Measurements from ENCODE around the gene KLK2.
A peak's percentile ranks its signal among the peaks of the same experiment; 100 is the strongest.
"Not testable (repeated sequence)": the region's sequence is repeated elsewhere in the genome, so short reads cannot be mapped to it uniquely, and the experiment has no call there.

The KLK2 gene

GRCh38 chr19:50896089-50896590 lies 22.9 kb downstream of the KLK2 start:
- not testable (repeated sequence) for DNase-seq

- DNase-seq, result no peak
These were observed 23.5 kb downstream of the KLK2 start for GRCh38 chr19:50896591-50897190.

GRCh38 chr19:50897191-50897607 lies 24.0 kb downstream of the KLK2 start:
- DNase-seq, result no peak

- no peak for DNase-seq
These were observed 24.4 kb downstream of the KLK2 start for GRCh38 chr19:50897612-50898011.

GRCh38 chr19:50898018-50898417 lies 24.8 kb downstream of the KLK2 start:
- no peak for DNase-seq

GRCh38 chr19:50899569-50899968 lies 26.3 kb downstream of the KLK2 start:
- no peak for DNase-seq

- no peak for DNase-seq
These were observed 29.4 kb downstream of the KLK2 start for GRCh38 chr19:50902640-50903039.

GRCh38 chr19:50906217-50906616 lies 33.0 kb downstream of the KLK2 start:
- DNase-seq, result no peak

GRCh38 chr19:50908336-50908735 lies 35.1 kb downstream of the KLK2 start:
- no peak for DNase-seq

- no peak for DNase-seq
These were observed 36.2 kb downstream of the KLK2 start for GRCh38 chr19:50909240-50910070.

GRCh38 chr19:50910722-50911121 lies 37.5 kb downstream of the KLK2 start:
- no peak for DNase-seq

- DNase-seq, result no peak
These were observed 38.2 kb downstream of the KLK2 start, which contains the start of gene KLK4 for GRCh38 chr19:50911206-50912101. Gene KLK4, minus strand, starts transcription at chr19:50911395. Its CDS starts 657 bp downstream, at chr19:50910738.

- DNase-seq, result no peak
These were observed 38.9 kb downstream of the KLK2 start for GRCh38 chr19:50912102-50912599.

GRCh38 chr19:50912727-50913716 lies 39.8 kb downstream of the KLK2 start:
- DNase-seq, result no peak

- DNase-seq, result no peak
These were observed 42.8 kb downstream of the KLK2 start for GRCh38 chr19:50916069-50916468.

GRCh38 chr19:50921426-50922316 lies 48.4 kb downstream of the KLK2 start:
- DNase-seq, result no peak

- DNase-seq, result peak; percentile 5 to 30
These were observed 49.1 kb downstream of the KLK2 start for GRCh38 chr19:50922317-50922853.

GRCh38 chr19:50924586-50924985 lies 51.3 kb downstream of the KLK2 start:
- no peak for DNase-seq

- no peak for DNase-seq
These were observed 52.5 kb downstream of the KLK2 start for GRCh38 chr19:50925734-50926133.

- no peak for DNase-seq
These were observed 52.9 kb downstream of the KLK2 start for GRCh38 chr19:50926144-50926543.

Data from cerebellar nuclear complex (tissue), 1 donor.